ENCODE measurements around the gene MAP3K5. TPM values are rescaled to one million over a fixed set of nuclear protein-coding genes. Genes with fewer than 3 reads are reported as not detected.

MAP3K5 gene
- total RNA-seq, 1 experiment from 2014 or later: 15.8 TPM

- intact Hi-C loops (cut with micrococcal nuclease; ENCODE audit: unreplicated experiment): no loop called here
- no peak for DNase-seq
- CTCF ChIA-PET: no interaction called here
- no TSS peak for BruUV-seq (replicated peaks)
- H3K9me3 Mint-ChIP-seq (ENCODE audit: low read depth, unreplicated experiment): no peaks in the 10 kb centered on the region
- H3K27me3 Mint-ChIP-seq (ENCODE audit: unreplicated experiment): no peaks in the 10 kb centered on the region
- no peak overlapping the region for H3K27ac Mint-ChIP-seq (ENCODE audit: unreplicated experiment)
- H3K4me1 Mint-ChIP-seq (ENCODE audit: low read depth, unreplicated experiment): peaks cover 26% of the 10 kb centered on the region
- no peak overlapping the region for H3K4me3 Mint-ChIP-seq (ENCODE audit: low read depth, unreplicated experiment)
- no peak for TF ChIP-seq CTCF (IDR thresholded peaks at IDR 0.05; ENCODE audit: unreplicated experiment)
- no peaks in the 10 kb centered on the region for H3K36me3 Mint-ChIP-seq (ENCODE audit: insufficient read depth, unreplicated experiment)
These were observed 110.0 kb downstream of the MAP3K5 start for GRCh38 chr6:136682292-136682691.

GRCh38 chr6:136677822-136678221 lies 114.5 kb downstream of the MAP3K5 start:
- peaks cover 5% of the 10 kb centered on the region for H3K36me3 Mint-ChIP-seq (ENCODE audit: insufficient read depth, unreplicated experiment)
- intact Hi-C loops (cut with micrococcal nuclease; ENCODE audit: unreplicated experiment): loop anchor here (5.0 kb wide), 1 partner anchor 104 kb away; no protein-coding TSS in a partner anchor
- peak; percentile 60 for DNase-seq
- TF ChIP-seq CTCF (IDR thresholded peaks at IDR 0.05; ENCODE audit: unreplicated experiment): no peak
- BruUV-seq (replicated peaks): no TSS peak
- no peaks in the 10 kb centered on the region for H3K9me3 Mint-ChIP-seq (ENCODE audit: low read depth, unreplicated experiment)
- no peak overlapping the region for H3K4me3 Mint-ChIP-seq (ENCODE audit: low read depth, unreplicated experiment)
- CTCF ChIA-PET: interaction anchor here (0.6 to 0.7 kb wide), 2 partner anchors 36 to 41 kb away, joined by 3 read pairs; no protein-coding TSS in a partner anchor
- H3K27me3 Mint-ChIP-seq (ENCODE audit: unreplicated experiment): no peaks in the 10 kb centered on the region
- peak overlapping the region; percentile 71 for H3K27ac Mint-ChIP-seq (ENCODE audit: unreplicated experiment)
- peaks cover 26% of the 10 kb centered on the region for H3K4me1 Mint-ChIP-seq (ENCODE audit: low read depth, unreplicated experiment)

GRCh38 chr6:136677344-136677743 lies 114.9 kb downstream of the MAP3K5 start:
- no peak for TF ChIP-seq CTCF (IDR thresholded peaks at IDR 0.05; ENCODE audit: unreplicated experiment)
- H3K27ac Mint-ChIP-seq (ENCODE audit: unreplicated experiment): peak overlapping the region; percentile 71
- no peak overlapping the region for H3K4me3 Mint-ChIP-seq (ENCODE audit: low read depth, unreplicated experiment)
- H3K27me3 Mint-ChIP-seq (ENCODE audit: unreplicated experiment): no peaks in the 10 kb centered on the region
- no TSS peak for BruUV-seq (replicated peaks)
- no peak for DNase-seq
- H3K9me3 Mint-ChIP-seq (ENCODE audit: low read depth, unreplicated experiment): no peaks in the 10 kb centered on the region
- H3K36me3 Mint-ChIP-seq (ENCODE audit: insufficient read depth, unreplicated experiment): peaks cover 5% of the 10 kb centered on the region
- CTCF ChIA-PET: interaction anchor here (0.6 to 2.1 kb wide), 3 partner anchors 36 to 115 kb away, joined by 3 to 9 read pairs (median 3); partner anchors contain the start of gene MAP3K5
- H3K4me1 Mint-ChIP-seq (ENCODE audit: low read depth, unreplicated experiment): peaks cover 26% of the 10 kb centered on the region
- intact Hi-C loops (cut with micrococcal nuclease; ENCODE audit: unreplicated experiment): loop anchor here (5.0 kb wide), 1 partner anchor 105 kb away; no protein-coding TSS in a partner anchor

- Mint-ChIP-seq H3K36me3 (ENCODE audit: insufficient read depth, unreplicated experiment) (peaks cover 5% of the 10 kb centered on the region), H3K27me3 (ENCODE audit: unreplicated experiment) (no peaks in the 10 kb centered on the region), H3K4me3 (ENCODE audit: low read depth, unreplicated experiment) (no peak overlapping the region), H3K4me1 (ENCODE audit: low read depth, unreplicated experiment) (peaks cover 24% of the 10 kb centered on the region), H3K9me3 (ENCODE audit: low read depth, unreplicated experiment) (no peaks in the 10 kb centered on the region), H3K27ac (ENCODE audit: unreplicated experiment) (peak overlapping the region; percentile 66)
- CTCF ChIA-PET: interaction anchor here (0.5 to 2.1 kb wide), 3 partner anchors 66 to 116 kb away, joined by 3 to 9 read pairs (median 9); partner anchors contain the start of gene MAP3K5
- intact Hi-C loops (cut with micrococcal nuclease; ENCODE audit: unreplicated experiment): loop anchor here (5.0 kb wide), 1 partner anchor 106 kb away; no protein-coding TSS in a partner anchor
- no TSS peak for BruUV-seq (replicated peaks)
- DNase-seq: peak; percentile 14
- TF ChIP-seq CTCF (IDR thresholded peaks at IDR 0.05; ENCODE audit: unreplicated experiment): no peak
These were observed 116.2 kb downstream of the MAP3K5 start for GRCh38 chr6:136676075-136676474.
